GM12878 (cell line): ENCODE results near the gene KRTAP10-8. TPM values are rescaled to one million over a fixed set of nuclear protein-coding genes. Genes with fewer than 3 reads are reported as not detected.

Source experiments
- ATAC-seq: fragments of 200-7000 bp; cut with Tn5 transposase; 3 replicates; pipeline ENCODE4 v1.9.1; 2020; ENCODE audit warnings: mild to moderate bottlenecking, moderate library complexity
- BruUV-seq: library from RNA; stranded (reverse); fragments of 400-500 nt; replicated peaks from 2 replicates; lab custom pipeline; 2021; lab: Mats Ljungman, UMichigan
- CTCF ChIA-PET: fragments of 300-600 bp; sonication (Branson Sonifier 250); formaldehyde crosslinking; extraction: SDS; loops from one replicate; lab custom pipeline; 2021; ENCODE audit warnings: inconsistent platforms; lab: Yijun Ruan, JAX
- POLR2A ChIA-PET: fragments of 350-600 bp; formaldehyde crosslinking; extraction: SDS; loops from one replicate; lab custom pipeline; 2021; ENCODE audit warnings: inconsistent platforms; lab: Charles Lee
- RAD21 ChIA-PET: fragments of 300-600 bp; sonication (Branson Sonifier 250); formaldehyde crosslinking; loops from one replicate; lab custom pipeline; 2023; ENCODE audit warnings: antibody characterized with exemption; ENCODE audit not compliant: unreplicated experiment; lab: Charles Lee
- SMC1A ChIA-PET: fragments of 300-600 bp; sonication (Branson Sonifier 250); formaldehyde crosslinking; loops from one replicate; lab custom pipeline; 2023; ENCODE audit not compliant: unreplicated experiment, uncharacterized antibody; lab: Charles Lee
- DNase-seq: peaks from one replicate; pipeline ENCODE4 v3.0.0-alpha.2; 2011; ENCODE audit warnings: low read depth, low spot score
- FAIRE-seq: peaks from 3 replicates; lab custom pipeline; 2011; peaks lifted over from hg19 to GRCh38; lab: Jason Lieb, UNC
- H2AFZ ChIP-seq: 2 replicates; pipeline ENCODE4 v1.6.0; 2011; ENCODE audit warnings: low read depth, low read length, control low read depth; ENCODE audit not compliant: control insufficient read depth
- H3K27ac ChIP-seq: 2 replicates; pipeline ENCODE4 v1.5.1; 2011; ENCODE audit warnings: control low read depth; ENCODE audit not compliant: control insufficient read depth, insufficient read depth
- H3K27me3 ChIP-seq, 2 experiments: replicated peaks in 1 of 2; 2 replicates each; pipeline versions ENCODE4 v1.6.0 to v1.6.1; 2011; ENCODE audit warnings: low read length in 1 of 2; ENCODE audit not compliant: control insufficient read depth in 2 of 2, insufficient read depth in 2 of 2
- H3K36me3 ChIP-seq, 2 experiments: 2 replicates each; pipeline ENCODE4 v1.5.1; 2011; ENCODE audit warnings: low read length in 1 of 2; ENCODE audit not compliant: control insufficient read depth in 2 of 2, insufficient read depth in 2 of 2
- H3K4me1 ChIP-seq: 2 replicates; pipeline ENCODE4 v1.6.1; 2011; ENCODE audit warnings: mild to moderate bottlenecking, low read length, moderate library complexity, mixed read lengths; ENCODE audit not compliant: control insufficient read depth, insufficient read depth
- H3K4me2 ChIP-seq: 2 replicates; pipeline ENCODE4 v1.6.0; 2011; ENCODE audit warnings: control low read depth; ENCODE audit not compliant: control insufficient read depth, insufficient read depth
- H3K4me3 ChIP-seq: fragments of 200-600 bp; sonication (generic); 2 replicates; pipeline ENCODE4 v1.5.1; 2016
- H3K79me2 ChIP-seq: 2 replicates; pipeline ENCODE4 v1.6.0; 2011; ENCODE audit warnings: low read length; ENCODE audit not compliant: control insufficient read depth, insufficient read depth
- H3K9ac ChIP-seq: 2 replicates; pipeline ENCODE4 v1.8.0; 2011; ENCODE audit warnings: low read length, control low read depth, mixed read lengths; ENCODE audit not compliant: control insufficient read depth, insufficient read depth
- H3K9me3 ChIP-seq: replicated peaks from 3 replicates; pipeline ENCODE4 v1.5.1; 2011; ENCODE audit warnings: mild to moderate bottlenecking, low read length; ENCODE audit not compliant: control insufficient read depth, insufficient read depth
- H4K20me1 ChIP-seq: 2 replicates; pipeline ENCODE4 v1.6.0; 2011; ENCODE audit not compliant: control insufficient read depth, insufficient read depth
- BCL11A ChIP-seq: IDR thresholded peaks from 2 replicates; pipeline ENCODE4 v1.6.1; 2011; ENCODE audit warnings: low read depth, low read length
- BHLHE40 ChIP-seq, 2 experiments: fragments of 450-650 bp in 1 of 2; IDR thresholded peaks; 2 replicates each; pipeline ENCODE4 v1.6.1; 2011 to 2017; ENCODE audit warnings: low read depth in 2 of 2, borderline replicate concordance in 1 of 2, improper control_type of control experiment in 1 of 2, low read length in 1 of 2, mild to moderate bottlenecking in 1 of 2
- CHD1 ChIP-seq: IDR thresholded peaks from 2 replicates; pipeline ENCODE4 v1.6.1; 2012; ENCODE audit warnings: low read depth, low read length, improper control_type of control experiment
- CREB1 ChIP-seq: IDR thresholded peaks from 2 replicates; pipeline ENCODE4 v1.6.1; 2012; ENCODE audit warnings: low read depth, mild to moderate bottlenecking, inconsistent platforms
- CREM ChIP-seq: IDR thresholded peaks from 2 replicates; pipeline ENCODE4 v1.6.1; 2014; ENCODE audit warnings: antibody characterized with exemption, low read depth
- HCFC1 ChIP-seq: fragments of 150-350 bp; IDR thresholded peaks from 2 replicates; pipeline ENCODE4 v1.6.1; 2014; ENCODE audit warnings: low read length
- IRF4 ChIP-seq: IDR thresholded peaks from 2 replicates; pipeline ENCODE4 v1.6.1; 2011; ENCODE audit warnings: low read depth, low read length
- JUNB ChIP-seq: IDR thresholded peaks from 2 replicates; pipeline ENCODE4 v1.6.1; 2016; ENCODE audit warnings: antibody characterized with exemption, mild to moderate bottlenecking
- MLLT1 ChIP-seq: fragments of 450-650 bp; IDR thresholded peaks from 2 replicates; pipeline ENCODE4 v1.6.1; 2016; ENCODE audit warnings: mild to moderate bottlenecking
- MYB ChIP-seq: fragments of 150-350 bp; IDR thresholded peaks from 2 replicates; pipeline ENCODE4 v1.6.1; 2014; ENCODE audit warnings: mild to moderate bottlenecking, low read depth, low read length, borderline replicate concordance
- POLR2AphosphoS2 ChIP-seq: IDR thresholded peaks from 2 replicates; pipeline ENCODE4 v1.6.1; 2011; ENCODE audit warnings: low read depth, mild to moderate bottlenecking, low read length, improper control_type of control experiment, moderate library complexity
- RFX5 ChIP-seq: IDR thresholded peaks from 2 replicates; pipeline ENCODE4 v1.6.1; 2011; ENCODE audit warnings: low read depth, low read length, improper control_type of control experiment
- RUNX3 ChIP-seq: IDR thresholded peaks from 2 replicates; pipeline ENCODE4 v1.6.1; 2012; ENCODE audit warnings: low read length, inconsistent platforms
- TCF7 ChIP-seq: IDR thresholded peaks from 2 replicates; pipeline ENCODE4 v1.6.1; 2014; ENCODE audit warnings: antibody characterized with exemption, borderline replicate concordance
- WRNIP1 ChIP-seq: IDR thresholded peaks from 2 replicates; pipeline ENCODE4 v1.6.1; 2011; ENCODE audit warnings: low read depth, low read length, improper control_type of control experiment, borderline replicate concordance
- ZBTB11 ChIP-seq: fragments of 450-650 bp; formaldehyde crosslinking; IDR thresholded peaks from 2 replicates; pipeline ENCODE4 v1.5.0; 2022; ENCODE audit warnings: mild to moderate bottlenecking, missing genetic modification characterization
- WGBS: methylation state at CpG from one replicate; pipeline ENCODE4 v1.1.6; 2016; ENCODE audit warnings: low lambda C conversion rate; ENCODE audit not compliant: insufficient replicate concordance, insufficient coverage; ENCODE audit errors: missing lambda C conversion rate; 5-methylcytosine and 5-hydroxymethylcytosine counted together
- in situ Hi-C: fragments of 300-500 bp; cut with MboI; formaldehyde crosslinking; loops from 9 replicates; pipeline ENCODE4 v1.14.3; 2018; ENCODE audit warnings: mixed read lengths
- intact Hi-C: fragments of 100-400 bp; cut with micrococcal nuclease; formaldehyde crosslinking; loops from one replicate; pipeline ENCODE4 v1.14.2; 2022; ENCODE audit not compliant: unreplicated experiment
- polyA plus RNA-seq, 11 experiments: library from polyadenylated mRNA; depleted of rRNA in 4 of 11; unstranded in 6 of 11; stranded (reverse) in 5 of 11; fragments of >200 nt; fragmentation: Nextera tagmentation in 4 of 11; fragmentation: Illumina TruSeq in 1 of 11; extraction: Ambion mirVana in 4 of 11; extraction: Trizol in 1 of 11; gene quantifications; 1 replicate in 1 of 11; 2 replicates in 10 of 11; pipeline versions ENCODE4 v1.2.1 to v1.2.3, GENCODE V29; 2011 to 2016; ENCODE audit warnings: inconsistent platforms in 2 of 11, missing spikeins in 2 of 11, low read depth in 1 of 11
- total RNA-seq, 4 experiments: library from RNA; depleted of rRNA in 3 of 4; stranded (reverse); fragments of >200 nt in 3 of 4; fragmentation: Illumina TruSeq in 1 of 4; extraction: Trizol in 1 of 4; gene quantifications; 2 replicates each; pipeline versions ENCODE4 v1.2.1 to v1.2.3, GENCODE V29; 2013 to 2021

KRTAP10-8 gene
- total and polyA plus RNA-seq, 10 of the 15 experiments (the other 5 are each of a cell fraction or from before 2014, with no cell fraction given), result not detected

DNA sequence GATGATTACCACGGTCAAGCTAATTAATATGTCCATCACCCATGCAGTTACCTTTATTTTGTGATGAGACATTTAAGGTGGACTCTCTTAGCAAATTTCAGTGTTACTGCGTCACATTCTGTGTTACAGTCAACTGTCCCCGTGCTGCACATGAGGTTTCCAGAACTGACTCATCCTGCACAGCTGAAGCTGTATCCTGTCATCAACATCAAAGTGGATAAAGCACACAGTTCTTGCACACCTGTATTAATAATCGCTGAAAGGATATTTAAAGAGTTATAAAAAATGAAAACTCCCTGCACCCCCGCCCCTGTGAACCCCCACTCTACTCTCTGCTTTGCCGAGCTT, 28.1 kb upstream of the KRTAP10-8 start:
- no peaks in the 10 kb centered on the region for H4K20me1 ChIP-seq
- no TSS peak for BruUV-seq
- FAIRE-seq (no peak), ATAC-seq (peak; percentile 23; the same call in 1 of the 3 replicates), DNase-seq (no peak)
- no peaks in the 10 kb centered on the region for H3K79me2 ChIP-seq
- H3K4me3 ChIP-seq, result no peak overlapping the region
- WGBS, result 11% methylated on average over 6 of the region's 6 CpGs
- H3K27ac ChIP-seq, result no peak overlapping the region
- H3K4me1 ChIP-seq, result no peaks in the 10 kb centered on the region
- H3K9ac ChIP-seq, result no peak overlapping the region
- ChIA-PET SMC1A (no interaction called here), RAD21 (no interaction called here), POLR2A (no interaction called here), CTCF (no interaction called here)
- H2AFZ ChIP-seq, result no peak overlapping the region
- no peak overlapping the region for H3K4me2 ChIP-seq
- no peak for TF ChIP-seq HCFC1
- TF ChIP-seq MYB, result no peak
- TF ChIP-seq BCL11A, result no peak
- TF ChIP-seq CHD1, result no peak
- TF ChIP-seq ZBTB11, result peak; percentile 69
- TF ChIP-seq TCF7, result peak; percentile 80
- TF ChIP-seq POLR2AphosphoS2, result no peak
- TF ChIP-seq CREM, result peak; percentile 69; the same call in 1 of the 2 replicates
- peak; percentile 55; the same call in 1 of the 2 replicates for TF ChIP-seq IRF4
- peak in 1 of 2 experiments; percentile 34; a peak in 2 of 4 replicates for TF ChIP-seq BHLHE40 (IDR thresholded peaks at IDR 0.05; ENCODE audit: borderline replicate concordance in 1 of 2, low read depth in 2 of 2, low read length in 1 of 2)
- TF ChIP-seq RUNX3, result peak; percentile 28; the same call in 1 of the 2 replicates
- TF ChIP-seq WRNIP1, result no peak
- TF ChIP-seq JUNB, result peak; percentile 70
- no peak for TF ChIP-seq RFX5
- peak; percentile 53; the same call in 1 of the 2 replicates for TF ChIP-seq CREB1
- TF ChIP-seq MLLT1, result no peak
- peaks cover 4% of the 10 kb centered on the region; the same call in 2 of the 3 replicates for H3K9me3 ChIP-seq
- intact Hi-C loops, result no loop called here
- in situ Hi-C loops, result no loop called here
- H3K27me3 ChIP-seq, result no peaks in the 10 kb centered on the region
- no peaks in the 10 kb centered on the region for H3K36me3 ChIP-seq
